ENCODE results near the gene CCND3.
A peak's percentile ranks its signal among the peaks of the same experiment; 100 is the strongest.

CCND3 gene

GRCh38 chr6:41917528-41917927 is 24.1 kb downstream of the CCND3 start:
- Histone ChIP-seq H3K27ac (peak overlapping the region; percentile 90), H3K4me3 (ENCODE audit: low read depth, low read length) (no peak overlapping the region), H3K36me3 (replicated peaks) (peaks cover 31% of the 10 kb centered on the region), H3K27me3 (replicated peaks) (no peaks in the 10 kb centered on the region)
- DNase-seq, result peak; percentile 90
- in situ Hi-C loops (cut with HindIII; ENCODE audit: low pct_ligation_motif_present, low sequenced_read_pairs), result no loop called here
- TF ChIP-seq, protein P1, sequence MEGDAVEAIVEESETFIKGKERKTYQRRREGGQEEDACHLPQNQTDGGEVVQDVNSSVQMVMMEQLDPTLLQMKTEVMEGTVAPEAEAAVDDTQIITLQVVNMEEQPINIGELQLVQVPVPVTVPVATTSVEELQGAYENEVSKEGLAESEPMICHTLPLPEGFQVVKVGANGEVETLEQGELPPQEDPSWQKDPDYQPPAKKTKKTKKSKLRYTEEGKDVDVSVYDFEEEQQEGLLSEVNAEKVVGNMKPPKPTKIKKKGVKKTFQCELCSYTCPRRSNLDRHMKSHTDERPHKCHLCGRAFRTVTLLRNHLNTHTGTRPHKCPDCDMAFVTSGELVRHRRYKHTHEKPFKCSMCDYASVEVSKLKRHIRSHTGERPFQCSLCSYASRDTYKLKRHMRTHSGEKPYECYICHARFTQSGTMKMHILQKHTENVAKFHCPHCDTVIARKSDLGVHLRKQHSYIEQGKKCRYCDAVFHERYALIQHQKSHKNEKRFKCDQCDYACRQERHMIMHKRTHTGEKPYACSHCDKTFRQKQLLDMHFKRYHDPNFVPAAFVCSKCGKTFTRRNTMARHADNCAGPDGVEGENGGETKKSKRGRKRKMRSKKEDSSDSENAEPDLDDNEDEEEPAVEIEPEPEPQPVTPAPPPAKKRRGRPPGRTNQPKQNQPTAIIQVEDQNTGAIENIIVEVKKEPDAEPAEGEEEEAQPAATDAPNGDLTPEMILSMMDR (IDR thresholded peaks at IDR 0.05; ENCODE audit: low read depth, low read length, missing control alignments), result no peak

DNA sequence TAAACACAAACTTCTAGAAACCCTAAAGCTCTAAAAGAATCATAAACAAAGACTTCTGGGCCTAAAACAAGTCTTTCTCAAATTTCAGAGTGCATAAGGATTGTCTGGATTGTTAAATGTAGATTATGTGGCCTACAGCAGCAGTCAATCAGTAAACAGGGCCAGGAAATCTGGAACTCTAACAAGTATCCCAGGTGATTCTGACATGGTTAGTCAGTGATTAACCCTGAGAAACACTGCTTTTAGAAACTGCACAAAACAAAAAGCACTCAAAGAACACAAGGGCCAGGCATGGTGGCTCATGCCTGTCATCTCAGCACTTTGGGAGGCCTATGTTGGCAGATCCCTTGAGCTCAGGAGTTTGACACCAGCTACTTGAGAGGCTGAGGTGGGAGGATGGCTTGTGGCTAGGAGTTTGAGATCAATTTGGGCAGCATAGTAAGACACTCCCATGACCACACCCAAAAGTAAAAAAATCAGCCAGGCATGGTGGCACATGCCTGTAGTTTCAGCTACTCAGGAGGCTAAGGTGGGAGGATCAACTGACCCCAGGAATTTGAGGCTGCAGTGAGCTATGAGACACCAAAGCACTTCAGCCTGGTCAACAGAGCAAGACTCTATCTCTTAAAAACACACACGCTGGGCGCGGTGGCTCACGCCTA is 26.6 kb downstream of the CCND3 start:
- in situ Hi-C loops (cut with HindIII; ENCODE audit: low pct_ligation_motif_present, low sequenced_read_pairs), result no loop called here
- DNase-seq, result no peak
- H3K27ac ChIP-seq, result no peak overlapping the region
- peaks cover 35% of the 10 kb centered on the region for H3K36me3 ChIP-seq (replicated peaks)
- no peak overlapping the region for H3K4me3 ChIP-seq (ENCODE audit: low read depth, low read length)
- TF ChIP-seq, protein P1 (IDR thresholded peaks at IDR 0.05; ENCODE audit: low read depth, low read length, missing control alignments), result no peak
- no peaks in the 10 kb centered on the region for H3K27me3 ChIP-seq (replicated peaks)

GRCh38 chr6:41914343-41914742 is 27.3 kb downstream of the CCND3 start:
- Histone ChIP-seq H3K4me3 (ENCODE audit: low read depth, low read length) (no peak overlapping the region), H3K36me3 (replicated peaks) (peaks cover 36% of the 10 kb centered on the region), H3K27me3 (replicated peaks) (no peaks in the 10 kb centered on the region), H3K27ac (no peak overlapping the region)
- in situ Hi-C loops (cut with HindIII; ENCODE audit: low pct_ligation_motif_present, low sequenced_read_pairs), result no loop called here
- TF ChIP-seq, protein P1 (IDR thresholded peaks at IDR 0.05; ENCODE audit: low read depth, low read length, missing control alignments), result no peak
- DNase-seq, result no peak

DNA sequence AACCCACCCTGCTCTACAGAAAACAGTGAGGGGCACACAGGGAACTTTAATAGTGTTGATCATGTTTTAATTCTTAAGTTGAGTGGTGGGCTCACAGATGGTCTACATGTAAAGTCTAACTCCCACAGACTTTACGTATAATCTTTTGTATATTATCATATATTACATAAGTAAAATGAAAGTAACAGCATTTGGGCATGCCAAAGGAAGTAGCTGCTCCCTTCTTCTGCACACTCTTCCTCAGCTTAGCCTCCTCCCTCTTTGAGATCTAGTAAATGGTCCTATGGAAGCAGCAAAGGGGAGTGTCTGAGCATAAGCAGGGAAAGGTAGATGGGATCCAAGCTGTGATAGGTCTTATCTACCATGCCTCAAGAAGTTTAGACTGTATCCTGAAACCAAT is 31.9 kb downstream of the CCND3 start:
- no peak for DNase-seq
- no peaks in the 10 kb centered on the region for H3K27me3 ChIP-seq (replicated peaks)
- peaks cover 46% of the 10 kb centered on the region for H3K36me3 ChIP-seq (replicated peaks)
- in situ Hi-C loops (cut with HindIII; ENCODE audit: low pct_ligation_motif_present, low sequenced_read_pairs), result no loop called here
- H3K27ac ChIP-seq, result no peak overlapping the region
- H3K4me3 ChIP-seq (ENCODE audit: low read depth, low read length), result no peak overlapping the region
- TF ChIP-seq, protein P1 (IDR thresholded peaks at IDR 0.05; ENCODE audit: low read depth, low read length, missing control alignments), result no peak

DNA sequence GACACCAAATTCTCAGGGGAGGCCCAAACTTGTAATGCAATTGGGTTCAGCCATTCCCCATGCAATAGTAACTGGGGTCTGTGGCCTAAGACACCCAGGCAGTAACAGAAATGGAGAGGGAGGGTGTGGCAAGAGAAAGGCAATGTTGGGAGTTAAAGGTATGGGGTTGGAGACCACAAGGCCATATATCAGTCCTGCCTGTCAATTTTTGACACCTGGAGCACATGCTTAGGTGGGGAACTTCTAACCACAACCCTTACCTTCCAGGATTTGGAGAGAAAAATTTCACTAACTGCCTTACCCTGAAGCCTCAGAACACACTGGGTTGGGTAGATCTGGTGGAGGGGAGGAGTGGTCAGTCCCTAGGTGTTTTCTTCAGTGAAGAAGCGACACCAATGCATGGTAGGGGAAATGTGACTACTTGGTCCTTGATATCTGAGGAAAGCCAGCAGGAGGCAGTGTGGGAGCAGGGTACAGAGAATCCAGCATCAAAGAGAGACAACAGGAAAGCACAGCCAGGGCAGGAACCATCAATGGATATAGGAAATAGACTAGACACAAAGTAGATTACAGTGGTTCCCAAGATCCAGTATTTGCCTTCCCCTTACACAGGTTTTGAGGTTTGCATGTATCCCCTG is 39.6 kb downstream of the CCND3 start:
- DNase-seq, result no peak

More for the DNA sequence above, 39.6 kb downstream of the CCND3 start:
- no peak overlapping the region for H3K27ac ChIP-seq
- no peaks in the 10 kb centered on the region for H3K27me3 ChIP-seq (replicated peaks)
- TF ChIP-seq, protein P1 (IDR thresholded peaks at IDR 0.05; ENCODE audit: low read depth, low read length, missing control alignments), result peak; percentile 58
- in situ Hi-C loops (cut with HindIII; ENCODE audit: low pct_ligation_motif_present, low sequenced_read_pairs), result no loop called here
- H3K36me3 ChIP-seq (replicated peaks), result peaks cover 21% of the 10 kb centered on the region
- H3K4me3 ChIP-seq (ENCODE audit: low read depth, low read length), result no peak overlapping the region

Measured in brain microvascular endothelial cell (primary cell).